Osteocyte (in vitro differentiated cells): ENCODE results near the gene FANCC. TPM values are rescaled to one million over a fixed set of nuclear protein-coding genes. Genes with fewer than 3 reads are reported as not detected.

Experiments used
- DNase-seq: peaks from one replicate; pipeline ENCODE4 v3.0.0; 2021; ENCODE audit warnings: mixed read lengths; ENCODE audit not compliant: unreplicated experiment; ENCODE audit errors: extremely low spot score
- H3K27ac Mint-ChIP-seq: one replicate; pipeline ENCODE4 v1.8.0; 2021; ENCODE audit warnings: mild to moderate bottlenecking, mixed read lengths; ENCODE audit not compliant: unreplicated experiment
- H3K27me3 Mint-ChIP-seq: one replicate; pipeline ENCODE4 v1.8.0; 2021; ENCODE audit warnings: mixed read lengths; ENCODE audit not compliant: unreplicated experiment
- H3K36me3 Mint-ChIP-seq: one replicate; pipeline ENCODE4 v1.8.0; 2021; ENCODE audit warnings: mixed read lengths; ENCODE audit not compliant: unreplicated experiment
- H3K4me1 Mint-ChIP-seq: one replicate; pipeline ENCODE4 v1.8.0; 2021; ENCODE audit warnings: mixed read lengths; ENCODE audit not compliant: unreplicated experiment
- H3K4me3 Mint-ChIP-seq: one replicate; pipeline ENCODE4 v1.8.0; 2021; ENCODE audit warnings: mild to moderate bottlenecking, moderate library complexity, mixed read lengths; ENCODE audit not compliant: unreplicated experiment
- H3K9me3 Mint-ChIP-seq: one replicate; pipeline ENCODE4 v1.8.0; 2021; ENCODE audit warnings: mixed read lengths; ENCODE audit not compliant: unreplicated experiment
- CTCF ChIP-seq: fragments of 200-600 bp; sonication (generic); IDR thresholded peaks from 2 replicates; pipeline ENCODE4 v1.5.0; 2021; ENCODE audit warnings: antibody characterized with exemption, mild to moderate bottlenecking, moderate library complexity
- total RNA-seq: library from RNA; stranded (reverse); gene quantifications from 2 replicates; pipeline ENCODE4 v1.2.1, GENCODE V29; 2021

FANCC gene
- total RNA-seq, 1 donor from 2014 or later: 12.3 TPM

GRCh38 chr9:95181226-95181818, 136.2 kb downstream of the FANCC start:
- no peak overlapping the region for H3K27ac Mint-ChIP-seq
- TF ChIP-seq CTCF: peak; percentile 63
- peaks cover 3% of the 10 kb centered on the region for H3K36me3 Mint-ChIP-seq

DNA sequence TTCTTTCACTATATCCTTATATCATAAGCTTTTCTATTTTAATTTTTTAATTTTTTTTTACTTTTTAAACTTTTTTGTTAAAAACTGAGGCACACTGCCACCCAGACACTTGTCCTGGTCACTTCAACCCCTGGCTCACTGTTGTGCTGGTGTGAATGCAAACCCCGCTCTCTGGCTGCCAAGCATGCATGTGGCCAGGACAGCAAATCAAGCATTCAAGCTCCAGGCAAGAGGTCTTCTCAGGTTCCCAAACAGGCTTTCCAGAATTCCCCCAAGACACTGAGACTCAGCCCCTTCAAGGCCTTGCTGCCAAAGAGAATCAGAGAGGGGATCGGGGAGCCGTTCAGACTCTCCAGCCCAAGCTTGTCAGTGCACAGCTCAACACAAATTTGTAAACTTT, 139.9 kb downstream of the FANCC start:
- no peak for TF ChIP-seq CTCF
- Mint-ChIP-seq H3K27me3 (no peaks in the 10 kb centered on the region), H3K36me3 (no peaks in the 10 kb centered on the region), H3K4me1 (peaks cover 8% of the 10 kb centered on the region), H3K27ac (no peak overlapping the region), H3K9me3 (no peaks in the 10 kb centered on the region), H3K4me3 (no peak overlapping the region)
- no peak for DNase-seq

More at GRCh38 chr9:95181226-95181818, 136.2 kb downstream of the FANCC start:
- Mint-ChIP-seq H3K4me1 (peaks cover 13% of the 10 kb centered on the region), H3K27me3 (no peaks in the 10 kb centered on the region), H3K9me3 (no peaks in the 10 kb centered on the region), H3K4me3 (no peak overlapping the region)
- DNase-seq: no peak

DNA sequence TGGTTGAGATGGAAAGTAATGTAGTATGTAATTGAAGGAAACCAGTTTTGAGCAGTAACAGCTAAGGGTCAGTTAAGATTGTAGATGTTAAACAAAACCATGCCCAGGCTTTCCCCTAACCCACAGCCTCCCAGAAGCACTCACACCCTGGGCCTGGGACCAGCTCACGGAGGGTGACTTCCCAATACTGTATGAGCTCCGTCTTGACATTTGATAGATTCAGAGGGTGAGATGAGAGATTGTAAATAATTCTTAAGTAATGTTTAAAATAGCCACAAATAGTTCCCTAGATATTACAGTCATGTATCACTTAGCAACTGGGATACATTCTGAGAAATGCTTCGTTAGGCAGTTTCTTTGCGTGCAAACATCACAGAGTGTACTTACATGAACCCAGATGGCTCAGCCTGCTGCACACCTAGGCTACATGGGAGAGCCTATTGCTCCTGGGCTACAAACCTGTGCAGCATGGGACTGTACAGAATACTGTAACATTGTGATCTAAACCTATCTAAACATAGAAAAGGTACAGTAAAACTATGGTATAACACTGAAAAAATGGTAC, 140.7 kb downstream of the FANCC start:
- Mint-ChIP-seq H3K27me3 (no peaks in the 10 kb centered on the region), H3K4me1 (peaks cover 12% of the 10 kb centered on the region), H3K4me3 (no peak overlapping the region), H3K36me3 (no peaks in the 10 kb centered on the region), H3K9me3 (no peaks in the 10 kb centered on the region), H3K27ac (no peak overlapping the region)
- no peak for TF ChIP-seq CTCF
- no peak for DNase-seq

DNA sequence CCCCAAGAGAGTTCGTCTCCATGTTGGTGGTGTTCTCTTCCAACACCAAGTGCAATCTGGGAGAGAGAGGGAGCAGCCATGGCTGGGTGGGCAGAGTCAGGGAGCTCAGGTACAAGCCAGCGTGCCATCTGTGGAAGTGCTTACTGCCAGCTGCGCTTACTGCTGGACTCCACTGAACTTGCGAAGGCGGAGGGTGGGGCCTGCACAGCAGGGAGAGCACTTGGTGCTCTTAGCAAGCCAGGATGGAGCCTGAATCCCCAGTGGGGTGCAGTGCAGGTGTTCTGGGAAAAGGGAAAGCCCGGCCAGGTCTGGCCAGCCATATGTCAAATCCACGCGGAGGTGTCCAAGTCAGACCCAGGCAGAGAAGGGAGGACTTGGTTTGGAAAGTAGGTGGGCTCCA, 142.0 kb downstream of the FANCC start:
- Mint-ChIP-seq H3K9me3 (no peaks in the 10 kb centered on the region), H3K4me1 (peaks cover 25% of the 10 kb centered on the region), H3K27me3 (no peaks in the 10 kb centered on the region), H3K36me3 (no peaks in the 10 kb centered on the region), H3K27ac (no peak overlapping the region), H3K4me3 (no peak overlapping the region)
- no peak for TF ChIP-seq CTCF
- DNase-seq: no peak

DNA sequence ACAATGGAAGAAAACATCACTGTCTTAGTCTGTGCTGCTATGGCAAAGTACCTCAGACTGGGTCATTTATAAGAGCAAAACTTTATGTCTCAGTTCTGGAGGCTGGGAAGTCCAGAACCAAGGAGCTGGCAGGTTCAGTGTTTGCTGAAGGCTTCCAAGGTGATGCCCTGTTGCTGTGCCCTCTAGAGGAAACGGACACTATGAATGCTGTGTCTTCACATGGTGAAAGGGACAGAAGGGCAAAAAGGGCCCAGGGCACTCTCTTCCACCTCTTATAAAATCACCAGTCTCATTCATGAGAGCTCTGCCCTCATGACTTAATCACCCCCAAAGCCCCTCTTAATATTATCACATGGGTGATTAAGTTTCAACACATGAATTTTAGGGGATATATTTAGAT, 143.5 kb downstream of the FANCC start:
- no peak overlapping the region for H3K27ac Mint-ChIP-seq
- H3K4me1 Mint-ChIP-seq: peaks cover 30% of the 10 kb centered on the region
- no peaks in the 10 kb centered on the region for H3K27me3 Mint-ChIP-seq
- no peaks in the 10 kb centered on the region for H3K9me3 Mint-ChIP-seq
- H3K4me3 Mint-ChIP-seq: no peak overlapping the region
- H3K36me3 Mint-ChIP-seq: no peaks in the 10 kb centered on the region
- DNase-seq: no peak
- TF ChIP-seq CTCF: no peak
